HG03469 (cell line): Measurements from ENCODE around the gene ZNF143.
"Not testable (repeated sequence)": the region's sequence is repeated elsewhere in the genome, so short reads cannot be mapped to it uniquely, and the experiment has no call there.

Experiments used
- ATAC-seq: cut with Tn5 transposase; IDR thresholded peaks from one replicate; pipeline ENCODE4 v1.9.1; 2021; ENCODE audit warnings: mild to moderate bottlenecking, moderate library complexity, moderate number of reproducible peaks; ENCODE audit not compliant: unreplicated experiment

The ZNF143 gene

DNA sequence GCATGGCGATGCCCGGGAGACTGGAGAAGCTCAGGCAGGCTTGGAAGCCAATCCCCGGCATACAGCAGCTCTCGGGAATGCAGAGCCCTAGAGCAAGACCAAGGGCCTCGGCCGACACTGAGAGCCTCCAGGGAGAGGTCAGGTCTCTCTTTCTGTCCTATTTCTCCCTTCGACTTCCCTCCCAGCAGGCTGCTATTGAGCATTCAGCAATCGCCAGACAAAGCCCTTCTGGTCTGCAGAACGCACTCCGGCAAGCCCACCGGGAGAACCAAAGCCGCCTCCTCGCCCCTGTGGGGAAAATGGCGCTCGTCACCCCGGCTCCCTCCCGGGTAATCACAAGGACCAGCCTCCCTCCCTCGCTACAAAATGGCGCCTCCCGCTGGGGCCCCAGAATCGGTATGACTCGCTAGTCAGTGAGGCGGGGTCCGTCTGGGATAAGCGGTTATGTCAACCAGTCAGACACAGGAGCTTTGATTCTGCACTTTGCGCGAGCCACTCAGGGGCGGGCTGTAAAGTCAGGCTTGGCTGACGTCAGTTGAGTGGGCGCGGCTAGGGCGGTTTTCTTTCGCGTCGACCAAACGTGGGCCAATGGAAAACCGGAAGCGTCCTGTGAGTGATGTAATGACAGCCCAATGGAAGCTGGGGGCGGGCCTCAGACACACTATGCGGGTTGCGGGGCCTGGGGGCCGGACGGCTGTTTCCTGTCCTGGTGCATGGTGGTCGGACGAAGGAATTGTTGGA is at the start of gene ZNF143:
TSS of gene ZNF143 (plus strand) at position 691 of the 741 bp plus-strand sequence. CDS start 10,297 bp downstream, outside the sequence.
- peak; percentile 76 for ATAC-seq

DNA sequence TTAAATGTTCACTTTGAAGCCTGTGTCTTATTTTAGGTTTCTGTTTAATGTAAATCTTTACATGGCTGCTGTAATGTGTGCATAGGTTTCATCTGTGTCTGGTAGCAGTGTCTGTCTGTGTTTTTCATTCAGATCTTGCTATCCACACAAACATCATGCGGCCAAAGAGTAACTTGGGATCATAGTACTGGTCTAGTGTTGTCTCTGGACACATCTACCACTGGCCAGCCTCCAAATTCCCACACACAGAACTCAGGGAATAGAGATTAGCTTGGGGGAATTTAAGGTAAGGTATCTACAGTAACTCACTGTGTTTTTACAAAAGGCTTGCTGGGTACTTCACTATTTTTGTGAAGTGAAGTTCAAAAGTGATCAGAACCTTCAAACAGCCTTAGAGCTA is 32.1 kb upstream of the ZNF143 start:
- ATAC-seq: no peak

DNA sequence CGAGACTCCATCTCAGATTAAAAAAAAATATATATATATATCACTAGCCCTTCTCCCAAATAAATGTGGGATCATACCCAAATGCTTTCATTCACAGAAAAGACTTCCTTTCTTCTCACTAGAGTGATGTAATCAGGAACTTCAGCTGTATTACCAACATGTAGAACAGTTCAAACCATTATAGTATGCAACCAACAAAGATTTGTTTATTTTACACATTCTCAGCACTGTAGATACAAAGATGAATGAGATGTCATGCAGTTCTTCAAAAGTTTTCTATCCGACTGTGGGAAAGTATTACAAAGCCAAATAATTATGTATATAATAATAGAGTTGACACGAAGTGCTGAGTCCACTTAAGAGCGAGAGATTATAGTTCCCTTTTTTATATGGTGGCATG is 22.2 kb upstream of the ZNF143 start:
- ATAC-seq: no peak

DNA sequence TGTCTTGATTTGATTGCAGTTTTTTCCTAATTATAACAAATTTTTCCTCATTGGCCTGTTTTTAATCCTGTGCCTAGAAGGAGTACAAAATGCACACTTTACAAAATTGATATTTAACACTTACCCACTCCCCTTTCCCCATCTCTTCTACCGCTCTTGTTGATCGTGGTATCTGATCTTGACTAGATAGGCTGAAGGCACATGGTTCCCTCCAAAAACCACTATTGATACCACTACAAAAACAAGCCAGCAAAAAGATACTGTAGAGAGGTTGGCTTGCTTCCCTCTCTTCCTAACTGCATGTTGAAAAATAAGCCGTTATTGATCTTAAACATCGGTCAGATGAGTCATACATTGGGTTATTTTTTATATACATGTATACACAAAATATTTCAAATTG is 14.6 kb upstream of the ZNF143 start:
- no peak for ATAC-seq

DNA sequence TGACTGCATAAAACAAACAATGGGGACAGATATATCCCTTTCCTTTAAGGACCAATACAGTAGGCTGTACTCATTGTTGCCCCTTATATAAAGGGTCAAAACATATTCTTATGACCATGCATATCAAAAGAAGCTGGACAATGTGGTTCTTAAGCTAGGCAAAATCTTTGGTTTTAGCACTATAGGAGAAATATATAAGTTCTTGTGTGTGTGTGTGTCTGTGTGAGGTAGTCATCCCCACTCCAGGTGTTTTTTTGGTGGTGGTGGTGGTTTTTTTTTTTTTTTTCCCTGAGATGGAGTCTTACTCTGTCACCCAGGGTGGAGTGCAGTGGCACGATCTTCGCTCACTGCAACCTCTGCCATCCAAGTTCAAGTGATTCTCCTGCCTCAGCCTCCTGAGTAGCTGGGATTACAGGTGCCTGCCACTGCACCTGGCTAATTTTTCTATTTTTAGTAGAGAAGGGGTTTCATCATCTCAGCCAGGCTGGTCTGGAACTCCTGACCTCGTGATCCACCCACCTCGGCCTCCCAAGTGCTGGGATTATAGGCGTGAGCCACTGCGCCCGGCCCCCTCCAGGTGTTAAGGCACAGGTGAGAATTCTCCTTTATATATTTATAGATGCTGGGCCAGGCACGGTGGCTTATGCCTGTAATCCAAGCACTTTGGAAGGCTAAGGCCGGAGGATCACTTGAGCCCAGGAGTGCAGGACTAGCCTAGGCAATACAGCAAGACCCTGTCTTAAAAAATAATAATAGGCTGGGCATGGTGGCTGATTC is 12.0 kb upstream of the ZNF143 start:
- no peak for ATAC-seq

DNA sequence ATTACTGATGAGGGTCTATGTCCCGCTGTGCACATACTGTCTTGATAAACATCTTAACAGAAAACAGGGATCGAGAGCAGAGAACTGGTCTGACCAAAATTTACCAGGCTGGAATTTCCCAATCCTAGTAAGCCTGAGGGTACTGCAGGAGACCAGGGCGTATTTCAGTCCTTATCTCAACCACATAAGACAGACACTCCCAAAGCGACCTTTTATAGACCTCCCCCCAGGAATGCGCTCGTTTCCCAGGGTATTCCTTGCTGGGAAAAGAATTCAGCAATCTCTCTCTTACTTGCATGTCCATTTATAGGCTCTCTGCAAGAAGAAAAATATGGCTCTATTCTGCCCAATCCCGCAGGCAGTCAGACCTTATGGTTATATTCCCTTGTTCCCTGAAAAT is 8.8 kb upstream of the ZNF143 start:
- ATAC-seq: not testable (repeated sequence)

DNA sequence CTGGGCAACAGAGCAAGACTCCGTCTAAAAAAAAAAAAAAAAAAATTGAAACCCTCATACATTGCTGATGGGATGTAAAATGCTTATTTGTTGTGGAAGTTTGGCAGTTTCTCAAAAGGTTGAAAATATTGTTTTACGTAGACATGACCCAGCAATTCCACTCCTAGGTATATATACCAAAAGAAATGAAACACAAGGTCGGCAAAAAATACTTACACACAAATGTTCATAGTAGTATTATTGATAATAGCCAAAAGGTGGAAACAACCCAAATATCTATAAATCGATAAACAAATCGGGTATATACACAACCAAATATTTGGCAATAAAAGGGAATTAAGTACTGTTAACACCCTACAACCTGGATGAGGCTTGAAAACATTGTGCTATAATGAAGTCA is 5.1 kb upstream of the ZNF143 start:
- ATAC-seq: no peak

DNA sequence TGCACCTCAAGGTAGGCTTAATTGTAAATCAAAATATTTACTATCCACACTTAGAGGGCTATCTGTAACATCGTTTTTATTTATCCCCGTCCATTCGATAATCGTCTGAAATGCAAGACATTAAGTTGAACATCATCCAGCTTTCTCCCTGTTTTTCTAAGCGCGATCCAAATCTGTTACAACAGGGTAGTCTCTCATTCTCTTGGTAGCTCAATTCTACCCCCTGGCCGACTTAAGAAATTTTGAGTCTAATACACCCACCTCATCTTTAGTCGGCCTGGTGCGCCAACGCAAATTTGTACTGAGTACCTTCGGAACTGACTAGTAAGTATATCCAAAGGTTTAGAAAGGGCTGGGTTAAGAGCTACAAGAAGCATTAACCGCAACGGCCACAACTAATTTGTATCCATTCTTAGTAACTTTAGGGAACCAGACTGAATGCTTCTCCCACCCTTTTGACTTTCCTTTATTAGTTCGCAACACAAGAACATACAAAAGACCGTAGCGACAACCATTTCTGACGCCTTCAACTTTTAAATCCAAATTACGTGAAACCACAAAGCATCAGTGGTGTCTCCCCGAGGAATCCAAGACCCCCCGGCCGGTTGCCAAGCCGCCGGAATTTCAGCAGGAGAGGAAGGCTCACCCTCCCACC is 1.0 kb upstream of the ZNF143 start:
- ATAC-seq: no peak

DNA sequence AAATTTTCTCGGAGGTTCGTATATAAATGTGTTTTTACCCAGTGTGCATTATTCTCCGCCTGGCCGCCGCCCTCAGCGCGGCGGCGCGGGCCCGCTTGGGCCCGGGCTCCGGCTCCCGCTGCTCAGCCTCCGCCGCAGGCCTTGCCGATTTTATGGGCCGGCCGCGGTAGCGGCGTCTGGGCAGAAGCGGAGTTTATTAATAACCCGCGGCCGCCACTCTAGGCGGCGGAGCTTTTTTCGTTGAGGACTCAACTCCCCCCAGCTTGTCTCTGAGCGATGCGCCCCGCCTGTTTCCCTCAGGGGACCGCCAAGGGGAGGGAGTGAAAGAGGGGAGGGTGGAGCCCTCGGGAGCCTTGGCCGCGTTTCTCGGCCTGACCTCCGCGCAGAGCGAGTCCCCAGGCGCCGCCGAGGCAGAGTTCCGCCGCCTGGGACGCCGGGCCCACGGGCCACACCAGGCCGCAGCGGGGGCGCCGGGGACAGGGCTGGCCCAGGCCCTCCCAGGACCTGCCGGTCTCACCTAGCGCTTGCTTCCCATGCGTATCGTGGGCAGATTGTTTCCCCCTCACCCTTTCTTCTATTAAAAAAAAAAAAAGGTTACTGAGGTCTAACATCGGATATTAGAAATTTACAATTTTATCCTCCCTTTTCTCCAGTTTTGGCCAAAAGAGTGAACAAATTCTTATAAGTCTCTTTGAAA is 399 bp downstream of the ZNF143 start:
- peak; percentile 29 for ATAC-seq

DNA sequence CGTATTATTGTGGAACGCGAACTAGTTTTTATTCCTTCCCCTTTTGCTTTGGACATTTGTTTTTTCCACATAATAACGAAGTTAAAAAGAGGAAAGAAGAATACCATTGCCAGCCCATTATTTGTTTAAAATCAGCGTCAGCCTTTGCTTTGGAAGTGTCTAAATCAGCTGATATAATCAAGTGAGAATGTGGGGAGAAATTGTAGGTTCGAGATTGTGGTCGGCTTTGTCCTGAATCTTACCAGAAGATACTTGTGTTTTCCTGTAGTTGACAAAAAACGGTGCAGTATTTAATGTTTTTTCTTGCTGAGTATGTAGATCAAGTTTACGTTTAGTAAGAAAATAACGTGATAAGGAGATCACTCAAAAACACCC is 935 bp downstream of the ZNF143 start:
- ATAC-seq: no peak

DNA sequence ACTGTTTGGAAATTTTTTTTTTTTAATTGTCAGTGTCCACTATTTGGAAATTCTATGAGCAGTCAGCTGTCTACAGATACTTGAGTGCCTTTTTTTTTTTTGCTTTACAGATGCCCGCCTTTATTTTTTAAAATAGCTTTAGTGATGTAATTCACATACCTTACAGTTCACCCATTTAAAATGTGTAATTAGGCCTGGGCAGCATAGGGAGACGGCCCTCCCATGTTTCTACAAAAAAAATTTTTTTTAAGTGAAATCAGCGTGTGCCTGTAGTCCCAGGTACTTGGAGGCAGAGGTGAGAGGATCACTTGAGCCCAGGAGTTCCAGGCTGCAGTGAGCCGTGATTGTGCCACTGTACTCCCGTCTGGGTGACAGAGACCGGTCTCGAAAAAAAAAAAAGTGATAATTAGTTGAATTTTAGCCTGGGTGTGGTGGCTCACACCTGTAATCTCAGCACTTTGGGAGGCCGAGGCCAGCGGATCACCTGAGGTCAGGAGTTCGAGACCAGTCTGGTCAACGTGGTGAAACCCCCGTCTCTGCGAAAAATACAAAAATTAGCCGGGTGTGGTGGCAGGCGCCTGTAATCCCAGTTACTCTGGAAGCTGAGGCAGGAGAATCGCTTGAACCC is 1.5 kb downstream of the ZNF143 start:
- ATAC-seq: no peak

DNA sequence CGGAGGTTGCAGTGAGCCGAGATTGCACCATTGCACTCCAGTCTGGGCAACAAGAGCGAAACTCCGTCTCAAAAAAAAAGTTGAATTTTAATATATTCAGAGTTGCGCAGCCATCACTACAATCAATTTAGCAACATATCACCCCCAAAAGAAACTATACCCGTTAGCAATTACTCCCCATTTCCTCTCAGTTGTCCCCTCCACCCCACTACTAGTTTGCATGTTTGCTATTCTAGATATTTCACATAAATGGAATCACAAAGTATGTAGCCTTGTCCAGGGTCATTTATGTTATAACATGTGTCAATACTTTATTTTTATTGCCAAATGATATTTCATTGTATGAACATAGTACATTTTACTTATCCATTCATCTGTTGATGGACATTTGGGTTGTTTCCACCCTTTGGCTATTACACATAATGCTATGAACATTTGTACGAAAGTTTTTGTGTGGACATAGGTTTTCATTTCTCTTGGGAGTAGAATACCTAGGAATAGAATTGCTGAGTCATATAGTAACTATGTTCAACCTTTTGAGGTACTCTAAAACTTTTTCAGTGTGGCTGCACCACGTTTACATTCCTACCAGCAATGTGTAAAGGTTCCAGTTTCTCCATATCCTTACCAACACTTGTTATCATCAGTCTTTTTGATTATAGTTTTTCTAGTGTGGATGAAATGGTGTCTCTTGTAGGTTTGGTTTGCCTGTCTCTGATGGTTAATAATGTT is 2.2 kb downstream of the ZNF143 start:
- no peak for ATAC-seq

DNA sequence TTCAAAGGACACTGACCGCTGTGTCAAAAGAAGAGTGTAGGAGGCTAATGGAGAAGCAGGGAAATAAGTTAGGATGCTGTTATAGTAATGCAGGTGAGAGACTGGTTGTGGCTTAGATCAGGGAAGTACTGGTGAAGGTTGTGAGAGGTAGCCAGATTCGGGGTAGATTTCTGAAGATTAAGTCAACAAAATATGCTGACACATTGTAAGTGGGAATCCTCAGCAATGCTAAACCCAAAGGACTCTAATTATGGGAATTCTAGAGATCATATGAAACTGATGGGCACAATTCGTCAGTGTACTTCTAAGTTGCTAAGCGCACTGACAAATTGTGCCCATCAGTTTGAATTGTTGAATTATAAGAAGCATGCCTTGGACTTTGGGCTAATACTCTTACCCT is 10.0 kb downstream of the ZNF143 start:
- ATAC-seq: no peak

DNA sequence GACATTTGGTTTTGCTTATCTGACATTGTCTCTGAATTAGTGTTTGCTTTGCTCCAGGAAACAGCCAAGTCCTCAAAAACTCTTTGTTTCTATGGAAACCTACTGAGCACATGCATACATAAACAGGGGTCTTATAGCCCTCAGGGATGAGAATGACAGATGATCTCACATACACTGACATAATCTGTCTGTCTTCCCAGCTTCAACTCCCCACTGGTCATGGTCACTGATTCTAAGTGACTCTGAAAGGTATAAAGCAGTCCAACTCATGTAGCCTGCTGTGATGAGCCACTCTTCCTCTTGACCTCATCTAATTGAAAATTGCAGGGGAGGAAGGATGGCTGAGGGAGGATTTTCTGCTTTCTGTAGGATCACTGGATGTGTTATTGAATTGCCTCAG is 12.6 kb downstream of the ZNF143 start:
- no peak for ATAC-seq

DNA sequence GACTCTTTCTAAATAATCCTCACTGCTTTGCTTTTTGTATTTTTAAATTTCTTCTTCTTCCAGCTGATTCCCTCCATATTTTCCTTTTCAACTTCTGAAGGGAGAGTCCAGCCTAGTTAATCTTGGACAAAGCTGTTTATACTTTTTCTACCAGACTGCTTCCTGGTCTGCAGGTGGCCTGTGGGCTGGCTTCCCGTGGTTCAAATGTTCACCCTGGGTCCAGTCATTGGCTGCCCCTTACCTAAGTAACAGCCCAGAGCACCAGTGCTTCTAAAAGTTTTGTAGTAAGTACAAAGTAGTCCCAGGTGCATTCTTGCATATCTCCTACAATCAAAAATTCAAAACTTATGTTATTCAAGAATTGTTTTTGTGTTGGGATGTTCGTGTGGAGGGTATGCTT is 19.1 kb downstream of the ZNF143 start:
- no peak for ATAC-seq

DNA sequence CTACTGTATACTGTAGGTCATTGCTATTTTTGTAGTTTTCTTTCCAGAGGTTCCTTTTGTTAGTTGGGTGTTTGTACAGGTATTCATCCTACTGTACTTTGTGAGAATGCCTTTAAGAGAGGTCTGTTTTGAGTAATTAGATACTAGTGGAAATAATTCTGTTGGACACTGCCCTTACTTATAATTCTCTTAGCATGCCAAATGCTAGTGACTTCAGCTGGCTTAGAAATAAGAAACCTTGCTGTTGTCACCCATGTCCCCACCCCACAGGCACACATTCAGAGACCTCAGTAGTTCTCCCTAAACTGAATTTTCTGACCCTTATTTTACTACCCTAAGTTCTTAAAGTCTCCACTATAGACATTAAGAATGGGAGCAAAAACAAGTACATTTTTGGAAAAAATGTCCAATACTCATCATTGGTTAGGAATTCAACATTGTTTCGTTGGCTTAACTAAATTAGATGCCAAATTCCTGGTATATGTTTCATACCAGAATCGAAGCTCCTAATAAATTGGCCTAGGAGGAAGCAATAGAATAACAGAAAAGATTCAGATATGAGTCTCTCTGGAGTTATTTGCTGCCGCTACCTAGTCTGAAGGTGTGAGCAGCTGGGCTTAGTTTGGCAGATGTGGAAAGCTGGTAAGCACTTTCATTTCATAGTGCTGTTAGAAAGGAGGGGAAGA is 28.4 kb downstream of the ZNF143 start:
- ATAC-seq: no peak

DNA sequence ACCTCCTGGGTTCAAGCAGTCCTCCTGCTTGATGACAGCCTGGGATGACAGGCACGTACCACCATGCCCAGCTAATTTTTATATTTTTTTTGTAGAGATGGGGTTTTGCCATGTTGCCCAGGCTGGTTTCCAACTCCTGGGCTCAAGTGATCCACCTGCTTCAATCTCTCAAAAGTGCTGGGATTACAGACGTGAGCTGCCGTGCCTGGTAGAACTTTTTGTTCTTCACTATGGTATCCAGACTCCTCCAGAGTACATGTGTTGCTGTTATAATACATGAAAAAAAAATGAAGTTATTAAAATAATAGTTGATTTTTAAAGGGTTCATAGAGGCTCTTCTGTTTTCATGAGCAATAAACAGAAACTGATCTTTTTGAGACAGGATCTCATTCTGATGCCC is 29.6 kb downstream of the ZNF143 start:
- ATAC-seq: no peak

DNA sequence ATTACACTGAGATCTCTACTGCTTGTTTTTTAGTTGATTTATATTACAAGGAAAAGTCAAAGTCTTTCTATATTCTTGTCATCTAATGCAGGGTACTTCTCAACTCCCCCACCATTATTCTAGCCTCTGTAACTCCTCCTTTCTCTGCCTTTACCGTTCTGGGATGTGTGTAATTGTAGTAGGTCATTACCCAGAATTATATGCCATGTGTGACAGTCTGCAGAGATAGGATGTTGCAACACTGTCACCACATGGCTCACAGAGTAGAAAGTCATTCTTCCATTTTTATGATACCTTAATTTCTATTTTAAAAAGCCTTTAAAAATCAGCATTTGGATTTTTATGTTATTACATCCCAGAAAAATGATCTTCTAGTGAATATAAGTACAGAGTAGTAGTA is 32.7 kb downstream of the ZNF143 start:
- ATAC-seq: no peak

DNA sequence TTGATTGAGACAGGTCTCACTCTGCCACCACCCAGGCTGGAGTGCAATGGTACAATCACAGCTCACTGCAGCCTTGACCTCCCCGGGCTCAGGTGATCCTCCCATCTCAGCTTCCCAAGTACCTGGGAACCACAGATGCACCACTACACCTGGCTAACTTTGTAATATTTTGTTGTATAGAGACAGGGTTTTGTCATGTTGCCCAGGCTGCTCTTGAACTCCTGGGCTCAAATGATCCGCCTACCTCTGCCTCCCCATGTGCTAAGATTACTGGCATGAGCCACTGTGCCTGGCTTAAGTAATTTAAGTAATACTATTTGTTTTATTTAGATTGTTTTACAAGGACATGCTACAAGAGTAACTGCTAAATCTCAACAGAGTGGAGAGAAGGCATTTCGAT is 33.5 kb downstream of the ZNF143 start:
- no peak for ATAC-seq
